HG03565 (cell line): Measurements from ENCODE around the gene RNF44.
"Not testable (repeated sequence)": the region's sequence is repeated elsewhere in the genome, so short reads cannot be mapped to it uniquely, and the experiment has no call there.

Source experiments
- ATAC-seq: cut with Tn5 transposase; IDR thresholded peaks from one replicate; pipeline ENCODE4 v1.9.1; 2021; ENCODE audit warnings: mild to moderate bottlenecking, moderate library complexity; ENCODE audit not compliant: unreplicated experiment

RNF44 gene

DNA sequence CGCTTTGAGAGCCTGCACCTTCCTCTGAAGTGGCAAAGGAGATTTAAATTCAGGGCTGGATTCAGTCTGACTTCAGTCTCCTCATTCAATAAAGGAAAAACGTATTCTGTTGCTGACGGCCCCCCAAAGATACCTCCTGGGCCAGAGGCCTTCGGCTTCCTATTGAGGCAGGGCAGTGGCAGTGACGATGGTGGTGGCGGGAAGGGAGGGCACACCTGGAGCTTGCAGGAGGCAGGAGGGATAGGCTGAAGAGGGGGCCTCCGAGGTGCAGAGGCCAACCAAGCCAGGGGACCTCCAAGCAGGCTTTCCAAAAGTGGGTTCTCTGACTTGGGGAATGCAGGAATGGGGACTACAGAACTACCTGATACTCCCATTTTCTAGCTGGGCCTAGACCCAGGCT is 15.9 kb downstream of the RNF44 start:
- no peak for ATAC-seq

DNA sequence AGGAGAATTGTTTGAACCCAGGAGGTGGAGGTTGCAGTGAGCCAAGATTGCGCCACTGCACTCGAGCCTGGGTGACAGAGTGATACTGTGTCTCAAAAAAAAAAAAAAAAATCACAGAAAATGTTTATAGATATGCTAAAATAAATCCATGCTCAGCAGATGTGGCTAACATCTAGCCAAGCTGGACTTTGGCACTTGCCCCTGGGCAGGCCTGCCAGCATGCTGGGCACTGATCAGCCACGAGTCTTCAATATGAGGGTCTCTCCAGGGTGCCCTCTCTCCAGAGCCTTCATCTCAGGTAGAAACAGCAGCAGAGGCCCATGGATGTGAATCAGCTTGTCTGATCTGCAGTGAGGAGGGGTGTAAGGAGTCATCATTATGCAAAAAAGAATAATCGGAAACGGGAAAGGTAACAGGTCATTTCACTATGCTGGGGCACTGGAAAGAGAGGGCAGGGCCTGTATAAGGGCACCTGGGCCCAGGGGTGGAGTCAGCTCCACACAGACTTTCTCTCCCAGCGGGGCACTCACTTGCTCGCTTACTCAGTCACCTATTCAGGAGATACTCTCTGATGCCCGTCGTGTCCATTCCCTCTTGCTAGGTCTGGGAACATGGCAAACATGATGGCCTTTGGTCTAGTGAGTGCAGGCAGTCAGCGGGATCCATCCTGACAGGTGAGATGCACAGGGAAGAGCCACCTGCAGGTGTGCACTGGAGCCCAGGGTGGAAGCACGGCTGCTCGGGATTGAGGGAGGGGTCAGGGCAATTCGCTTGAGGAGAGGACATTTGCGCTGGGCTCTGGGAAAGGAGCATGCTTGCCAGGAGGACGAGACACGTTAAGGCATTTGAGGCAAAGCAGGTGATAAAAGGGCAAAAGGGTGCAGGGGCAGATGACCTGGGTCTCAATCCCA is 17.1 kb downstream of the RNF44 start:
- ATAC-seq, result no peak

DNA sequence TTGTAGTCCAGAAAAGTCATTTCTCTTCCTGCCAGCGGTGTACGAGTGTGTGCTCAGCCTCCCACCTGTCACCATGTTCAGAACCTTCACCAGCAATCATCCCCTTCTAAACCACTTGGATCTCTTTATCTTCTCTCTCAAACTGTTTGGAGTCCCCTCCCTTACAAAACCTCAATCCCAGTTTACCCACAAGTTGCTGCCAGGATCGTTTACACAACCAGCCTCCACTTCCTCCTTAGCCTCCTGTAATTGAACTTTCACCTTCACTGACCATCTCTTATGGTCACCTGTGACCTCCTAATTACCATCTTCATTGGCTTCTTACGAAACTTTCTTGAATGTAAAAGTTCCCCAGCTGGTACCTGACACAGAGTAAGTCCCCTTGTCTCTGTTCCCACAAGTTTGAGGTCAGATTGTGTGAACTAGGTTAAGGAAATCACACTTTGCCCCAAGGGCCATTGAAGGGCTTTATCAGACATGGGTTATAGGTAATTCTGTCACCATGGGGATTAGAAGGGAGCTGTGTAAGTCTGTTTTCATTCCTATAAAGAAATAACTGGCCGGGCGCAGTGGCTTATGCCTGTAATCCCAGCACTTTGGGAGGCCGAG is 20.0 kb downstream of the RNF44 start:
- ATAC-seq, result no peak

DNA sequence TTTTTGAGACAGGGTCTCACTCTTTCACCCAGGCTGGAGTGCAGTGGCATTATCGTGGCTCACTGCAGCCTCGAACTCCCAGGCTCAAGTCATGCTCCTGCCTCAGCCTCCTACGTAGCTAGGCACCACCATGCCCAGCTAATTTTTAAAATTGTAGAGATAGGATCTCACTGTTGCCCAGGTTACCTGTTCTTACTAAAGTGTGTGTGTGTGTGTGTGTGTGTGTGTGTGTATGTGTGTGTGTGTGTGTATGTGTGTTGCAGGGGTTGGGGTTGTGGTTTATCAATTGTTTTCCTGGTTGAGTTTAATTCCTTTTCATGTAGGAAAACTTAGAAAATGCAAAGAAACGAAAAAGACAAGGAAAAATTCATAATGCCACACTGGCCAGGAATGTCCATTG is 21.8 kb downstream of the RNF44 start:
- ATAC-seq, result no peak

DNA sequence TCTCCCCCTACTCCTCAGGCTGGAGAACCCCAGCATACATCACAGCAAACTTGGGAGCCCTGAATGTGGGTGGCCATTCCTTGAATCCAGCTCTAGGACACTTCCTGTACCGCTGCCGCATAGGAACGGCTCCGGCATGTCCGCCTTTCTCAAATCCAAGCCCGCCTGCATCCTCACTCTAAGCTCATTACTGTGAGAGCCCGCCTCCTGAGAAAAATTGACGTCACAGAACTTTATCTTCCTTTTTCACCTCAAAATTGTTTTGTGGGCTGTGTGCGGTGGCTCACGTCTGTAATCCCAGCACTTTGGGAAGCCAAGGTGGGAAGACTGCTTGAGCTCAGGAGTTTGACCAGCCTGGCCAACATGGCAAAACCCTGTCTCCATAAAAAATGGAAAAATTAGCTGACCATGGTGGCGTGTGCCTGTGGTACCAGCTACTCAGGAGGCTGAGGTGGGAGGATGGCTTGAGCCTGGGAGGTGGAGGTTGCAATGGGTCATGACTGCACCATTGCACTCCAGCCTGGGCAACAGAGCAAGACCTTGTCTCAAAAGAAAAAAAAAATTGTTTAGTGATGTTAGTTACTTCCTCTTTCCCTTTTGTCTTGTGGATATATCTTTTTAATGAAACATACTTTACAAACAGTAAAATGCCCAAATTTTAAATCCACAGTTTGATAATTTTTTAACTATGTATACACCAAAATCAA is 22.8 kb downstream of the RNF44 start:
- ATAC-seq, result no peak

DNA sequence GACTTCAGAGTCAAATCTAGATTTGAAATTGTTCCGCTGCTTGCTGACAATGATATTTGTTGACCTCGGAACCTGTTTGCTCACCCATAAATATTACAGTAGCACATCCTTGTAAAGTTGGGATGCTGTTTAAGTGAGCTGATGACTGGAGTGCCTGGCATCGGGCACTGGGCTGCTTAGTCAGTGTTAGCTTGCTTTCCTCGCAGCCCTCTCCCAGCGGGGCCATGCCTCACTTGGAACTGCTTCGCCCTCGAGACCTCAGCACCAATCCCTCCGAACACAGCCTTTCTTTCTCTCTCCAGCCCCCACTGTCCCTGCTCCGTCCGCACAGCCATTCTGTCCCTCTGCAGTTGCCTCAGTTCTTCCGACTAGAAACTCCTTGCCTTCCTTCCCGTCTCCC is 23.4 kb downstream of the RNF44 start:
- ATAC-seq, result no peak

DNA sequence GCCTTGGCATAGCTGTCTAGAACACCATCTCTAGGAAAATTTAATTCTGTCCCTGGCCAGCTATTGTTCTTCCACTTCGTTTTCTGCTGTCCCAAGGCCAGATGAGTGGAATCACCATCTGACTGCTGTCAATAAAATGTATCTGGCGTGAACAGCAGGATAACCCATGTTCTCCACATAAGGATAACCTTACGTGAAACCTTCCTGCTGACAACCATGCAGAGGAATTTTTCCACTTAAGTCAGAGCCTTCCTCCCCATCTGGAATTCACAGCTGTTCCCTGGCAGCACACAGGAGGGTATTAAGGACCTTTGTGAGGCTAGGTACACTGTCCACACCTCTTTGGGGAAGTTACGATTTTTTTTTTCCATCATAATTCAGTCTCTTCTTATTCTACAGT is 28.6 kb downstream of the RNF44 start:
- ATAC-seq, result no peak

DNA sequence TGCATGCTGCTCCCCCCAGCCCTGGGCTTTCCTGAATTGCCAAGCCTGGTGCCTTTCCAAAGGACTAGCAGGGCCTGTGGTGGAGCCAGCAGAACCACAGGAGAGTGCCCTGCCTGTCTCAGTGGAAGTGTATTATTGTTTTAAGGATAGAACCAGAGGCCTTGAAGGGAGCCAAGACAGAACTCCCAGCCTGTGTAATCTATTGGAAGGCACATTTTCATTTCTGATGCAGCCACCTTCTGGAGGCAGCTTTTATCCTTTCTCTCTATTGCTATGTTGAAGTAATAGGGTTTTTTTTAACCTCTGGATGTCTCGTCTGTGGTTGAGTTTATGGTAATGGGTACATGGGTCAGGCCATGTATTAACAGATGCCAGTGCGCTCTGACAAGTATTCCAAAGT is 29.3 kb downstream of the RNF44 start:
- no peak for ATAC-seq

DNA sequence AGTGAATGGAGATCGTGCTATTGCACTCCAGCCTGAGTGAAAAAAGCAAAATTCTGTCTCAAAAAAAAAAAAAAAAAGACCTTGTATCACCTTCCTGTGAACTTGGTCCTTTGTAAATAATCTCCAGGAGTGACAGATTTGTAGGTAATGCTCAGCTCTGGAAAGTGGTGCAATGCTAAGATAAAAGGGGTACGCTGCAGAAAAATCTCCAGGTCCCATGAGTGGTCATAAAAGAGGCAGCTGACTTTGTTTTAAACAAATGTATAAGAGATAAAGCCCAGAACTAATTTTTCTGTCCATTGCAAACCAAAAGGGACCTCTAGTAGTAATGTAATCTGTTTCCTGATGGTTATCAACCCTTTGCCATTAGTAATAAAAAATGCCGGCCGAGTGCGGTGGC is 33.7 kb downstream of the RNF44 start:
- no peak for ATAC-seq

DNA sequence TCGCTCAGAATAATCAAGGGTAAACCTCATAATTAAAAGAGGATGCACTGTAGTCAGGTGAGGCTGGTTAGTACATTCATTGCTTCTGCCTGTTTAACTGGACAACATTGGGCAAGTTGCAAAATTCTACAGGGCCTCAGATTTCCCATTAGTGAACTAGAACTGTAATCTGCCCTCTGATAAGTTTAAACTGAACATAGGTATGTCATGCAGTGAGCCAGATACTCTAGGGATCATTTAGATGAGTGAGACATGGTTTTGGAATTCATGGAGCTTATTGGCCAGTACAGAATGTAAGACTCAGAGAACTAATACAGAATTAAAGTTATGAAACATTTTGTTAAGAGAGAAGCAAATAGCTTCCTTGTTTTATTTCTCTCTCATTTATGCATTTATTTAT is 35.9 kb downstream of the RNF44 start:
- ATAC-seq, result no peak

DNA sequence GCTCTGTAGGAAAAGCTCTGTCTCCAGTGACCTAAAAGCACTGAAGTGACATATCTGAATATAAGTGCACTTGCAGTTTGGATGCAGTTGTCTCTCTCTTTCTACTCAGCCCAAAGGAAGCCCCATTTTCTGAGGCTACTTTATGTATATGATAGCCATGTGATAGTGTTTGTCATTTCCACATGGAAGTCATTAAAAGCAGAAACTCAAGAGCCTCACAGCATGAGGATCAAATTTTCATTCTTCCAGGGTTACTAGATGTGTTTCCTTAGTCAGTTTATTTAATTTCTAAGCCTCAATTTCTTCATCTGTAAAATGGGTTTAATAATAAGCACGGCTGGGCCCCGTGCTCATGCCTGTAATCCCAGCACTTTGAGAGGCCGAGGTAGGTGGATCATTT is 36.7 kb downstream of the RNF44 start:
- no peak for ATAC-seq

DNA sequence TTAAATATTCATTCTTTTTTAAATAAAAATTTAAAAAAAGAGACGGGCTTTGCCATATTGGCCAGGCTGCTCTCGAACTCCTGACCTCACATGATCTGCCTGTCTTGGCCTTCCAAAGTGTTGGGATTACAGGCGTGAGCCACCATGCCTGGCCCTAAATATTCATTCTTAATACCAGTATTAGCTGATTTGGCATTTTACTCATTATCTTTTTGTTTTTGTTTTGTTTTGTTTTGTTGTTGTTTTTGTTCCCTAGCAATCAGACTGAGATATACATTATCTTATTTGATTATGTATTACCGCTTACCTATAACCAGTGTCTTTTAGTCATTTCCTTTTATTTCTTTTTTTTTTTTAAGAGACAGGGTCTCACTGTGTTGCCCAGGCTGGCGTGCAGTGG is 37.9 kb downstream of the RNF44 start:
- no peak for ATAC-seq

DNA sequence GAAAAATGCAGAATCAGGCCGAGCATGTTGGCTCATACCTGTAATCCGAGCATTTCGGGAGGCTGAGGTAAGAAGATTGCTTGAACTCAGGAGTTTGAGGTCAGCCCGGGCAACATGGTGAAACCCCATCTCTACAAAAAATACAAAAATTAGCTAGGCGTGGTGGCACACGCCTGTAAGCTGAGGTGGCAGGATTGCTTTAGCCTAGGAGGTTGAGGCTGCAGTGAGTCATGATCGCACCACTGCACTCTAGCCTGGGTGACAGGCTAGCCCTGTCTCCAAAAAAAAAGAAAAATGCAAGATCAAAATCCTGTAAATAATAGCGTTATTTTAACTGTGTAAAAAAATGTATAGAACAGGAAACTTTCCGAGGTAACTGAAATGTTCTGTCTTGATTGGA is 39.4 kb downstream of the RNF44 start:
- ATAC-seq, result no peak

DNA sequence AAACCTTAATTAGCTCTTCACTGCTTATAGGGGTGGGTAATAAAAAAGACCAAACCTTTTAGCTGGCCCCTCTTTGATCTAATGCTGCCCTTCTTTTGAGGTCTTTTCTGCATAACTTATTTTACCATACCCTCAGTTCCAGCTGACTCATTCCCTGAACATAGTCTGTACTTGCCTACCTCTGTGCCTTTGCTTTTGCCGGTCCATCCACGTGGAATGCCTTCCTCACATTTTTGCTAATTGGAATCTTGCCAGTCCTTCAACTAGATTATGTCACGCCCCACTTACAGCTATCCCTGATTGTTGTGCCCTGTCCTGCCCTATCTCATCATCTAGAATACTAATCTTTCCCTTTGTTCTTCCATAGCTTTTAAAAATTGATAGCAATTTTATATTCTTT is 44.8 kb downstream of the RNF44 start:
- ATAC-seq, result no peak

DNA sequence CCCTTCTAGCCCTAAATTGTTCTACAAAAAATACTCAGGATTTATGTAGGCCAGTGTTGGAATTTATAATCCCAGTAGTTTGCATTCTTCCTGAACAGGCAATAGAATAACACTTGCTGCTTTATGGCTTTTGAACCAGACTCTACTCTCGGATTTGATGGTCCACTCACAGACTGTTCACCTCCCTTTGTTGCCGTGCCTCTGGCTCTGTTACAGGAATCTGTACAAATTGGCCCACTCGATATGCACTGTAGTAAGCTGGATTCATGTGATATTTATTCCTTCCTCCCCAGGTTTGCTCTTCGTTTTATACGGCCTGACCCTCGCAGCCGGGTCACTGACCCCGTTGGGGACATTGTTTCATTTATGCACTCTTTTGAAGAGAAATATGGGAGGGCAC is 45.3 kb downstream of the RNF44 start:
- ATAC-seq, result no peak

DNA sequence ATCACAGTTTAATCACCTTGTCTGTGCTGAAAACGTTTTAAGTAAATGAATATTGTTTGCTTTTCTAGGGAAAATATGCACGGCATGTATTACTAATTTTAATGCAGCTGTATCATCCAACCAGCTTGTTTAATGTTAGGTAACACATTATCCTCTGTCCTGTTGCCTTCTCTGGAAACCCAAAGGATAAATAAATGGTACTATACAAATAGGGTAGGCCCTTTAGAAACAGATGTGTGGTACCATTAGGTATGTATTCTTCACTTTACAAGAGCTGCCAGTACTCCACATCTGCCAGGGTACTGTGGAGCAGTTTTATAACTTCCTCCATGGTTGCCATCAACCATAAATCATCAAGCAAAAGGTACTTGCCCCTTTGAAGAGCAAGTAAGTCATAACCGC is 46.1 kb downstream of the RNF44 start:
- no peak for ATAC-seq

DNA sequence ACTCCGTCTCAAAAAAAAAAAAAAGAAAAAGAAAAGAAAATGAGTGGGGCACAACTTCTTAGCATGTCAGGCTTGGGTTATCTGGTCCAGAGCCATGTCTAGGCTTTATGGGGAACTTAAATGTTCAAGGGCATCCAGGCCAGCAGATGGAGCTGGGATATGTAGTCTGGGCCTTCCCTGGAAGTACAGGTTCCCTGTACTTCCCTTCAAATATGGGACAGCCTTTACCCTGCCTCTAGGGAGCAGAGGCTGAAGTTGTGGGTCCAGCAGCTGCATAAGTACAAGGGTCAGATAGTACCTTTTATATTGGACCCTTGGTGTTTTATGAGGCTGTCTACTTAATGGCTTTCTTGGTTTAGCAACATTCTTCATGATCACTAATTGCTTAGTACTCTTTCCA is 46.9 kb downstream of the RNF44 start:
- no peak for ATAC-seq

DNA sequence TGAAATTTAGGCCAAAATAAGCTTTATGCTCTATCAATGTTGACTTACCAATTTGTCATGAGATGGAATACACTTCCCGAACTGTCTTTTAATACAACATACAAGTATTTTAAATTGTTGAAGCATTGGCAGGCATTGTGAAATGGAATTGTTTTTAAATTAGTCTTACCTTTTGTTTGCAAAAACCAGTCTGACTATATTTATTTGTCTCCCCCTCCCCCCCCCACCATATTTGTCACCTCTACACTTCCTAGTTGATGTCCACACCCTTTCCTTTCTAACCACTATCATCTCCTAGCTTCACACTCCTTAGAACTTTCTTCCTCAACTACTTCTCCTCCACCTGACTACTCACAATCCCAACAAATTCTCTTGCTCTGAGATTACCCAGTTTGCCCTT is 48.1 kb downstream of the RNF44 start:
- ATAC-seq, result no peak

DNA sequence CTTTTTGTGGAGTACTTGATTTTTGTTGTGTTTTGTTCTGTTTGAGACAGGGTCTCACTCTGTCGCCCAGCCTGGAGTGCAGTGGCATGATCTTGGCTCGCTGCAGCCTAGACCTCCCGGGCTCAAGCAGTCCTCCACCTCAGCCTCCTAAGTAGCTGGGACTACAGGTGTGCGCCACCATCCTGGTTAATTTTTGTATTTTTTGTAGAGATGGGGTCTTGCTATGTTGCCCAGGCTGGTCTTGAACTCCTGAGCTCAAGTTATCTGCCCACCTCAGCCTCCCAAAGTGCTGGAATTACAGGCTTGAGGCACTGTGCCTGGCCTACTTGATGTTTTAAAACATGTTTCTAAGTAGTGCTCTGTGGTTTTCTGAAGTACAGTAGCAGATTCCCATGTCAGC is 50.0 kb downstream of the RNF44 start:
- ATAC-seq, result not testable (repeated sequence)

DNA sequence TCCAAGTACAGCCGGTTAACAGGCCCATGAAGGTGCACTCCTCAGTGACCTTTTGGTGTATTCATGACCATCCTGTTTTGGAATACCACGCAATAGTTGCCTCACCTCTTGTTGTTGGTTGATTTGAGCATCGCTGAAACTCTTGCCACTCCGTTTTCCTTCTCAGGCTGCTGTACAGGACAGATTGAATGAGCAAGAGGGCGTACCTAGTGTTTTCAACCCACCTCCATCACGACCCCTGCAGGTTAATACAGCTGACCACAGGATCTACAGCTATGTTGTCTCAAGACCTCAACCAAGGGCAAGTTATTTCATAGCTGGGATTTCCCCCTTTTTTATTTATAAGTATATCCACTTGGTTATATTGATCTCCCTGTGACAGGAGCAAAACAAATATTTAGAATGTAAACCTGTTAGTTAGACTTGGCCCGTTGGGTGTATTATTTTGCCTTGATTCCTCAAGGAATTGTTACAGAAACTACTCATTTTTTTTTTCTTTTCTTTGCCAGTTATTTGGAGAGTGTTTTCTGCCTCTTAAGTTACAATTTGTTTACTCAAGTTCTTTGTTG is 50.9 kb downstream of the RNF44 start:
- no peak for ATAC-seq

DNA sequence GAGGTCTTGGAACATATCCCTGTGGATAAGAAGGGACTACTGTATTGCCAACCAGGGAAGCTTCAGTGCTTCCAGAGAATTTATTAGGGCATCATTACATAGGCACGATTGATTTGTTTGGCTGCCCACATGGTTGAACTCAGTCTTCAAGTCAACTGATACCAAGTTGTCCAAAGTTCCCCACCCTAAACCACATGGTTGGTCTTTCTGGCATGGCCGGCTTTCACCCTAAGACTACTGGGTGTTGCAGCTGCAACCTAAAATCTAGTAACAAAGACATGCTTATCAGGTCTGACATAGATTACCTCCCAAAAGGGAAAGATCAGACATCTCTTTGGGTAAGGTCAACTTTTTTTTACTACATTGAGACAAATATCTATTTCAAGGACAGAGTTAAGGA is 52.0 kb downstream of the RNF44 start:
- no peak for ATAC-seq

DNA sequence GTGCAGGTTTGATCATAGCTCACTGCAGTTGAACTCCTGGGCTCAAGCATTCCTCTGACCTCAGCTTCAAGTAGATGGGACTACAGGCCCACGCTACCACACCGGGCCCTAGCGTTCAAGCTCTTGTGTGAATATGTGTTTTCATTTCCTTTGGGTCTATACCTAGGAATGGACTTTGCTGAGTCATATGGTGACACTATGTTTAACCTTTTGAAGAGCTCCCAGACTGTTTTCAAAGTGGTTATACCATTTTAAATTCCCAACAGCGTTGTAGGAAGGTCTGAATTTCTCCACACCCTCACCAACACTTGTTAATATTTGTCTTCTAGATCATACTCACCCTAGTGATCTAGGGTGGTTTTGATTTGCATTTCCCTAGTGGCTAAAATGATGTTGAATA is 55.5 kb downstream of the RNF44 start:
- no peak for ATAC-seq
